Chondrocyte (in vitro differentiated cells): ENCODE measurements around the gene ERBB4. TPM values are rescaled to one million over a fixed set of nuclear protein-coding genes. Genes with fewer than 3 reads are reported as not detected.

Source experiments
- DNase-seq: peaks from one replicate; pipeline ENCODE4 v3.0.0; 2021; ENCODE audit warnings: mixed read lengths, low spot score
- H3K27ac Mint-ChIP-seq: one replicate; pipeline ENCODE4 v1.8.0; 2021; ENCODE audit warnings: mild to moderate bottlenecking, moderate library complexity, mixed read lengths; ENCODE audit not compliant: unreplicated experiment
- H3K27me3 Mint-ChIP-seq: 2 replicates; pipeline ENCODE4 v1.8.0; 2021; ENCODE audit warnings: low read depth, mixed read lengths
- H3K36me3 Mint-ChIP-seq: 2 replicates; pipeline ENCODE4 v1.8.0; 2021; ENCODE audit warnings: low read depth, mixed read lengths
- H3K4me1 Mint-ChIP-seq: 2 replicates; pipeline ENCODE4 v1.8.0; 2021; ENCODE audit warnings: low read depth, mild to moderate bottlenecking, mixed read lengths
- H3K4me3 Mint-ChIP-seq: one replicate; pipeline ENCODE4 v1.8.0; 2021; ENCODE audit warnings: mild to moderate bottlenecking, moderate library complexity, mixed read lengths; ENCODE audit not compliant: unreplicated experiment
- H3K9me3 Mint-ChIP-seq: 2 replicates; pipeline ENCODE4 v1.8.0; 2021; ENCODE audit warnings: low read depth, mixed read lengths
- CTCF ChIP-seq: fragments of 200-600 bp; sonication (generic); IDR thresholded peaks from 2 replicates; pipeline ENCODE4 v1.5.0; 2021; ENCODE audit warnings: antibody characterized with exemption, mild to moderate bottlenecking, moderate library complexity
- total RNA-seq: library from RNA; stranded (reverse); gene quantifications from 3 replicates; pipeline ENCODE4 v1.2.1, GENCODE V29; 2021

ERBB4 gene
- total RNA-seq, 1 donor from 2014 or later = 1.3 TPM

GRCh38 chr2:212379103-212379502 is 159.5 kb downstream of the ERBB4 start:
- peaks cover 8% of the 10 kb centered on the region for H3K4me1 Mint-ChIP-seq
- no peaks in the 10 kb centered on the region for H3K9me3 Mint-ChIP-seq
- TF ChIP-seq CTCF = no peak
- H3K36me3 Mint-ChIP-seq = no peaks in the 10 kb centered on the region
- no peak overlapping the region for H3K4me3 Mint-ChIP-seq
- DNase-seq = no peak
- H3K27me3 Mint-ChIP-seq = no peaks in the 10 kb centered on the region
- no peak overlapping the region for H3K27ac Mint-ChIP-seq

GRCh38 chr2:212367431-212367830 is 171.2 kb downstream of the ERBB4 start:
- no peak for TF ChIP-seq CTCF
- DNase-seq = no peak
- no peak overlapping the region for H3K27ac Mint-ChIP-seq
- H3K4me1 Mint-ChIP-seq = peaks cover 10% of the 10 kb centered on the region
- no peak overlapping the region for H3K4me3 Mint-ChIP-seq
- H3K36me3 Mint-ChIP-seq = no peaks in the 10 kb centered on the region
- H3K27me3 Mint-ChIP-seq = no peaks in the 10 kb centered on the region
- no peaks in the 10 kb centered on the region for H3K9me3 Mint-ChIP-seq

- DNase-seq = no peak
- Mint-ChIP-seq H3K9me3 (no peaks in the 10 kb centered on the region), H3K4me3 (no peak overlapping the region)
These were observed 174.3 kb downstream of the ERBB4 start for GRCh38 chr2:212364112-212364985.

GRCh38 chr2:212361174-212361756 is 177.3 kb downstream of the ERBB4 start:
- Mint-ChIP-seq H3K9me3 (no peaks in the 10 kb centered on the region), H3K36me3 (no peaks in the 10 kb centered on the region), H3K4me3 (no peak overlapping the region), H3K4me1 (peaks cover 10% of the 10 kb centered on the region), H3K27ac (no peak overlapping the region), H3K27me3 (no peaks in the 10 kb centered on the region)
- no peak for TF ChIP-seq CTCF
- no peak for DNase-seq

More at GRCh38 chr2:212364112-212364985, 174.3 kb downstream of the ERBB4 start:
- H3K4me1 Mint-ChIP-seq = peaks cover 10% of the 10 kb centered on the region
- H3K36me3 Mint-ChIP-seq = no peaks in the 10 kb centered on the region
- no peak overlapping the region for H3K27ac Mint-ChIP-seq
- H3K27me3 Mint-ChIP-seq = no peaks in the 10 kb centered on the region
- TF ChIP-seq CTCF = no peak

GRCh38 chr2:212360068-212360460 is 178.5 kb downstream of the ERBB4 start:
- Mint-ChIP-seq H3K9me3 (no peaks in the 10 kb centered on the region), H3K36me3 (no peaks in the 10 kb centered on the region), H3K27me3 (no peaks in the 10 kb centered on the region), H3K4me3 (no peak overlapping the region), H3K4me1 (peaks cover 10% of the 10 kb centered on the region), H3K27ac (no peak overlapping the region)
- no peak for TF ChIP-seq CTCF
- DNase-seq = no peak
